Measurements from ENCODE around the gene ELF4. TPM values are rescaled to one million over a fixed set of nuclear protein-coding genes. Genes with fewer than 3 reads are reported as not detected.

The ELF4 gene
- total RNA-seq, 1 experiment from 2014 or later = 0.81 TPM

DNA sequence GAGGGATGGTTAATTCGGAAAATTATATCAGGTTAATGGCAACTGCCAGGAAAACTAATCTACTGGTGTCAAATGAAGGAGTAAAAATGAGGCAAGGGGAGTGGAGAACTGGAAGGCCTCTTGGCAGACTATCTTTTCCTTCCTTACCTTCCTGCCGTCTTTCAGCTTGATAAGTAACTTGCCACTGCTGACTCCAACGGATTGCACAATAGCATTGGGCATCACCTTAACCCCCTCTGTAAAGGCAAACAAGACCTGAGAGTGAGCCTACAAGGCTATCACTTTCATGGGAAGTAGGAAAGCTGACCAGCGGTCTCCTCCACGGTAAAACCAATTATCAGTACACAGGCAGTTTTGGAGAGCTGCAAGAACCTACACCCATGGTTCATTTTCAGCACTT, 26.2 kb upstream of the ELF4 start:
- H3T11ph ChIP-seq (ENCODE audit: low read length) = no peak overlapping the region
- DNase-seq = no peak
- TF ChIP-seq, protein P1, sequence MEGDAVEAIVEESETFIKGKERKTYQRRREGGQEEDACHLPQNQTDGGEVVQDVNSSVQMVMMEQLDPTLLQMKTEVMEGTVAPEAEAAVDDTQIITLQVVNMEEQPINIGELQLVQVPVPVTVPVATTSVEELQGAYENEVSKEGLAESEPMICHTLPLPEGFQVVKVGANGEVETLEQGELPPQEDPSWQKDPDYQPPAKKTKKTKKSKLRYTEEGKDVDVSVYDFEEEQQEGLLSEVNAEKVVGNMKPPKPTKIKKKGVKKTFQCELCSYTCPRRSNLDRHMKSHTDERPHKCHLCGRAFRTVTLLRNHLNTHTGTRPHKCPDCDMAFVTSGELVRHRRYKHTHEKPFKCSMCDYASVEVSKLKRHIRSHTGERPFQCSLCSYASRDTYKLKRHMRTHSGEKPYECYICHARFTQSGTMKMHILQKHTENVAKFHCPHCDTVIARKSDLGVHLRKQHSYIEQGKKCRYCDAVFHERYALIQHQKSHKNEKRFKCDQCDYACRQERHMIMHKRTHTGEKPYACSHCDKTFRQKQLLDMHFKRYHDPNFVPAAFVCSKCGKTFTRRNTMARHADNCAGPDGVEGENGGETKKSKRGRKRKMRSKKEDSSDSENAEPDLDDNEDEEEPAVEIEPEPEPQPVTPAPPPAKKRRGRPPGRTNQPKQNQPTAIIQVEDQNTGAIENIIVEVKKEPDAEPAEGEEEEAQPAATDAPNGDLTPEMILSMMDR (conservative IDR thresholded peaks at IDR 0.05) = no peak
- H4K8ac ChIP-seq (replicated peaks; ENCODE audit: insufficient read length, low read depth, low read length) = no peak overlapping the region
- no peak overlapping the region for H4K91ac ChIP-seq (ENCODE audit: insufficient read length, low read depth, low read length)
- H2BK15ac ChIP-seq (ENCODE audit: low read depth, low read length) = no peak overlapping the region
- Mint-ChIP-seq H3K27ac (no peak overlapping the region), H3K4me3 (no peak overlapping the region), H3K27me3 (ENCODE audit: low read depth) (peaks cover 14% of the 10 kb centered on the region), H3K4me1 (peaks cover 6 to 13% of the 10 kb centered on the region in 2 experiments), H3K9me3 (peaks cover 0 to 61% of the 10 kb centered on the region in 2 experiments; a peak in 2 of 5 replicates), H3K36me3 (ENCODE audit: insufficient read depth in 1 of 3, low read depth in 3 of 3) (peaks cover 22 to 64% (median 44%) of the 10 kb centered on the region in 3 experiments; a peak in 6 of 7 replicates)
- H3K18ac ChIP-seq (ENCODE audit: insufficient read length, low read depth, low read length) = no peak overlapping the region
- H2BK12ac ChIP-seq (ENCODE audit: insufficient read length, low read depth, low read length) = no peak overlapping the region
- H4K5ac ChIP-seq (ENCODE audit: insufficient read length, low read depth, low read length) = no peak overlapping the region
- no peak overlapping the region for H2BK120ac ChIP-seq (ENCODE audit: low read depth, low read length, poor library complexity, severe bottlenecking)
- WGBS (ENCODE audit: extremely low coverage, insufficient read length, low lambda C conversion rate) = no CpG with 5 or more reads among the region's 5 CpGs
- H2AK5ac ChIP-seq (ENCODE audit: insufficient read length, low read length) = no peak overlapping the region
- no peaks in the 10 kb centered on the region for H3K79me1 ChIP-seq (ENCODE audit: insufficient read depth, low read depth, low read length, poor library complexity, severe bottlenecking)
- peaks cover 17% of the 10 kb centered on the region for H3K9me3 ChIP-seq (ENCODE audit: control insufficient read depth, low read depth, low read length)
- no peak overlapping the region for H2AFZ ChIP-seq (ENCODE audit: low read length)
- H3K23me2 ChIP-seq (ENCODE audit: insufficient read length, low read depth, low read length, poor library complexity, severe bottlenecking) = no peaks in the 10 kb centered on the region
- H3K4me1 ChIP-seq (ENCODE audit: insufficient read depth, low read length) = no peaks in the 10 kb centered on the region
- H3K27me3 ChIP-seq (ENCODE audit: insufficient read depth, low read length) = no peaks in the 10 kb centered on the region
- no peak overlapping the region for H3K14ac ChIP-seq (ENCODE audit: insufficient read depth, low read length)
- H3K79me2 ChIP-seq (ENCODE audit: insufficient read depth, low read length) = no peaks in the 10 kb centered on the region
- no peak overlapping the region for H2BK20ac ChIP-seq (ENCODE audit: low read depth, low read length, poor library complexity, severe bottlenecking)
- no peak overlapping the region for H3K23ac ChIP-seq (ENCODE audit: insufficient read length, low read depth, low read length)
- no peak overlapping the region for H3K56ac ChIP-seq (ENCODE audit: insufficient read length, low read depth, low read length)
- no peak overlapping the region for H2BK5ac ChIP-seq (ENCODE audit: insufficient read length, low read length)
- no peak overlapping the region for H3K27ac ChIP-seq (ENCODE audit: insufficient read length, low read depth, low read length)
- H3K4me2 ChIP-seq (ENCODE audit: insufficient read depth, insufficient read length, low read length) = no peak overlapping the region
- no peak overlapping the region for H3K9ac ChIP-seq (ENCODE audit: extremely low read depth, insufficient read length, low read length)
- H4K20me1 ChIP-seq (ENCODE audit: control insufficient read depth, insufficient read depth, insufficient read length) = no peaks in the 10 kb centered on the region
- H3K4ac ChIP-seq (ENCODE audit: low read depth, low read length) = no peak overlapping the region

All from H9 (cell line).